Neuronal stem cell (in vitro differentiated cells): ENCODE measurements around the gene LEMD2.
A peak's percentile ranks its signal among the peaks of the same experiment; 100 is the strongest.

Source experiments
- DNase-seq: peaks from one replicate; pipeline ENCODE4 v3.0.0-alpha.2; 2013; ENCODE audit warnings: low spot score
- H2AFZ ChIP-seq: one replicate; pipeline ENCODE4 v1.6.1; 2013; ENCODE audit warnings: mild to moderate bottlenecking, low read length, inconsistent platforms
- H2AK5ac ChIP-seq: 2 replicates; pipeline ENCODE4 v1.6.1; 2013; ENCODE audit warnings: low read depth, mild to moderate bottlenecking, inconsistent platforms, low read length, moderate library complexity, mixed read lengths
- H2BK120ac ChIP-seq: 2 replicates; pipeline ENCODE4 v1.6.1; 2013; ENCODE audit warnings: low read depth, mild to moderate bottlenecking, inconsistent platforms, low read length, moderate library complexity, mixed read lengths
- H2BK12ac ChIP-seq: one replicate; pipeline ENCODE4 v1.6.1; 2013; ENCODE audit warnings: low read length, inconsistent platforms
- H2BK15ac ChIP-seq: 2 replicates; pipeline ENCODE4 v1.6.1; 2013; ENCODE audit warnings: mild to moderate bottlenecking, low read length, inconsistent platforms, mixed read lengths
- H2BK5ac ChIP-seq: one replicate; pipeline ENCODE4 v1.6.1; 2013; ENCODE audit warnings: inconsistent platforms, mild to moderate bottlenecking, low read length, moderate library complexity
- H3K14ac ChIP-seq: one replicate; pipeline ENCODE4 v1.6.1; 2013; ENCODE audit warnings: low read length, inconsistent platforms
- H3K18ac ChIP-seq: 2 replicates; pipeline ENCODE4 v1.6.1; 2013; ENCODE audit warnings: low read length, inconsistent platforms
- H3K23ac ChIP-seq: 2 replicates; pipeline ENCODE4 v1.6.1; 2013; ENCODE audit warnings: low read depth, mild to moderate bottlenecking, mixed read lengths, low read length, inconsistent platforms; ENCODE audit not compliant: poor library complexity
- H3K27ac ChIP-seq: replicated peaks from 3 replicates; pipeline ENCODE4 v1.5.1; 2013; ENCODE audit warnings: low read length, inconsistent platforms
- H3K27me3 ChIP-seq, 3 experiments: 2 replicates each; pipeline ENCODE4 v1.6.1; 2013; ENCODE audit warnings: low read length in 3 of 3, mild to moderate bottlenecking in 2 of 3, inconsistent platforms in 1 of 3, low read depth in 1 of 3, mixed read lengths in 1 of 3, moderate library complexity in 1 of 3; ENCODE audit not compliant: control insufficient read depth in 3 of 3, insufficient read depth in 3 of 3
- H3K36me3 ChIP-seq, 2 donors: replicated peaks in 1 of 2; 2 replicates each; pipeline ENCODE4 v1.6.1; 2013; ENCODE audit warnings: low read length in 2 of 2; ENCODE audit not compliant: control insufficient read depth in 2 of 2, insufficient read depth in 2 of 2
- H3K4ac ChIP-seq: 2 replicates; pipeline ENCODE4 v1.6.1; 2013; ENCODE audit warnings: inconsistent platforms, mild to moderate bottlenecking, low read length, moderate library complexity
- H3K4me1 ChIP-seq, 2 donors: 1 replicate in 1 of 2; 2 replicates in 1 of 2; pipeline ENCODE4 v1.6.1; 2013; ENCODE audit warnings: low read length in 2 of 2, low read depth in 1 of 2; ENCODE audit not compliant: control insufficient read depth in 2 of 2, insufficient read depth in 1 of 2
- H3K4me2 ChIP-seq: one replicate; pipeline ENCODE4 v1.6.1; 2013; ENCODE audit warnings: mild to moderate bottlenecking, low read length, inconsistent platforms; ENCODE audit not compliant: insufficient read depth, poor library complexity, severe bottlenecking
- H3K4me3 ChIP-seq, 2 donors: 2 replicates each; pipeline ENCODE4 v1.5.1; 2013; ENCODE audit warnings: low read length in 2 of 2, mild to moderate bottlenecking in 2 of 2, inconsistent platforms in 1 of 2, moderate library complexity in 1 of 2
- H3K79me1 ChIP-seq: one replicate; pipeline ENCODE4 v1.6.1; 2013; ENCODE audit warnings: low read depth, mild to moderate bottlenecking, inconsistent platforms, low read length, moderate library complexity
- H3K9ac ChIP-seq: one replicate; pipeline ENCODE4 v1.6.1; 2013; ENCODE audit warnings: mild to moderate bottlenecking, low read depth, low read length, inconsistent platforms; ENCODE audit not compliant: poor library complexity
- H3K9me3 ChIP-seq, 2 donors: replicated peaks in 1 of 2; 2 replicates each; pipeline versions ENCODE3 to v1.6.1; 2013; ENCODE audit warnings: low read length in 2 of 2, mild to moderate bottlenecking in 2 of 2, inconsistent platforms in 1 of 2, low read depth in 1 of 2, mixed read lengths in 1 of 2, moderate library complexity in 1 of 2; ENCODE audit not compliant: control insufficient read depth in 2 of 2, insufficient read depth in 1 of 2
- H4K8ac ChIP-seq: one replicate; pipeline ENCODE4 v1.6.1; 2013; ENCODE audit warnings: low read depth, mild to moderate bottlenecking, inconsistent platforms, low read length, moderate library complexity
- H4K91ac ChIP-seq: one replicate; pipeline ENCODE4 v1.6.1; 2013; ENCODE audit warnings: low read length, low read depth, mild to moderate bottlenecking, inconsistent platforms; ENCODE audit not compliant: poor library complexity
- WGBS, 2 donors: extraction: QIAGEN DNeasy Blood & Tissue Kit; methylation state at CpG; one replicate each; pipeline ENCODE4 v1.1.7; 2013; ENCODE audit warnings: missing lambda C conversion rate in 2 of 2, mixed read lengths in 1 of 2; ENCODE audit not compliant: insufficient read length in 2 of 2, insufficient replicate concordance in 1 of 2; ENCODE audit errors: extremely low coverage in 2 of 2; 5-methylcytosine and 5-hydroxymethylcytosine counted together

LEMD2 gene

GRCh38 chr6:33723371-33724085 is 65.4 kb downstream of the LEMD2 start:
- Histone ChIP-seq H3K36me3 (no peaks in the 10 kb centered on the region), H4K91ac (no peak overlapping the region), H3K27me3 (peaks cover 0 to 35% (median 0%) of the 10 kb centered on the region in 3 experiments), H3K23ac (peak overlapping the region; percentile 8), H3K4me2 (no peak overlapping the region), H3K4me3 (no peak overlapping the region), H2AK5ac (no peak overlapping the region), H2BK15ac (no peak overlapping the region), H3K4ac (no peak overlapping the region), H3K4me1 (peaks cover 0 to 2% of the 10 kb centered on the region in 2 donors), H3K18ac (no peak overlapping the region), H3K9ac (peak overlapping the region; percentile 33), H2BK12ac (no peak overlapping the region), H3K79me1 (no peaks in the 10 kb centered on the region), H3K14ac (no peak overlapping the region), H3K27ac (no peak overlapping the region), H2BK5ac (no peak overlapping the region), H2BK120ac (no peak overlapping the region), H3K9me3 (no peaks in the 10 kb centered on the region), H2AFZ (no peak overlapping the region), H4K8ac (no peak overlapping the region)
- WGBS, 2 donors = no CpG with 5 or more reads among the region's 3 CpGs
- no peak for DNase-seq

GRCh38 chr6:33722103-33722623 is 66.8 kb downstream of the LEMD2 start:
- no peak overlapping the region for H4K91ac ChIP-seq
- H2AK5ac ChIP-seq = no peak overlapping the region
- no peak overlapping the region for H4K8ac ChIP-seq
- H3K14ac ChIP-seq = no peak overlapping the region
- peaks cover 0 to 34% (median 0%) of the 10 kb centered on the region in 3 experiments for H3K27me3 ChIP-seq
- no peak overlapping the region for H2BK12ac ChIP-seq
- H3K4me2 ChIP-seq = no peak overlapping the region
- no peak for DNase-seq
- no peak overlapping the region for H2BK15ac ChIP-seq
- H3K4me1 ChIP-seq = peaks cover 0 to 2% of the 10 kb centered on the region in 2 donors
- H3K4me3 ChIP-seq = no peak overlapping the region
- H2AFZ ChIP-seq = no peak overlapping the region
- H3K9me3 ChIP-seq = no peaks in the 10 kb centered on the region
- H3K27ac ChIP-seq = no peak overlapping the region
- no CpG with 5 or more reads among the region's 5 CpGs for WGBS, 2 donors
- no peak overlapping the region for H2BK5ac ChIP-seq
- no peaks in the 10 kb centered on the region for H3K79me1 ChIP-seq
- no peak overlapping the region for H3K18ac ChIP-seq
- H3K9ac ChIP-seq = no peak overlapping the region
- no peak overlapping the region for H3K4ac ChIP-seq
- H3K23ac ChIP-seq = no peak overlapping the region
- no peak overlapping the region for H2BK120ac ChIP-seq
- no peaks in the 10 kb centered on the region for H3K36me3 ChIP-seq

- Histone ChIP-seq H3K4me1 (peaks cover 0 to 2% of the 10 kb centered on the region in 2 donors), H2BK5ac (no peak overlapping the region), H2AFZ (no peak overlapping the region), H3K27ac (no peak overlapping the region), H3K23ac (no peak overlapping the region), H4K8ac (no peak overlapping the region), H2BK12ac (no peak overlapping the region), H3K18ac (no peak overlapping the region), H3K36me3 (no peaks in the 10 kb centered on the region), H3K79me1 (no peaks in the 10 kb centered on the region), H3K9me3 (no peaks in the 10 kb centered on the region), H4K91ac (no peak overlapping the region), H3K9ac (no peak overlapping the region), H3K4me2 (no peak overlapping the region), H2BK120ac (no peak overlapping the region), H3K14ac (no peak overlapping the region), H2BK15ac (no peak overlapping the region), H3K27me3 (peaks cover 0 to 33% (median 0%) of the 10 kb centered on the region in 3 experiments), H3K4me3 (no peak overlapping the region), H2AK5ac (no peak overlapping the region), H3K4ac (no peak overlapping the region)
- no CpG with 5 or more reads among the region's 5 CpGs for WGBS, 2 donors
- DNase-seq = no peak
Observed at GRCh38 chr6:33721508-33721907, 67.4 kb downstream of the LEMD2 start.
